ENCODE measurements around the gene CCDC85C. TPM values are rescaled to one million over a fixed set of nuclear protein-coding genes. Genes with fewer than 3 reads are reported as not detected.
A peak's percentile ranks its signal among the peaks of the same experiment; 100 is the strongest.

Gene CCDC85C
- total RNA-seq, 6 donors from 2014 or later = 5.2 to 31.0 (median 20.4) TPM

DNA sequence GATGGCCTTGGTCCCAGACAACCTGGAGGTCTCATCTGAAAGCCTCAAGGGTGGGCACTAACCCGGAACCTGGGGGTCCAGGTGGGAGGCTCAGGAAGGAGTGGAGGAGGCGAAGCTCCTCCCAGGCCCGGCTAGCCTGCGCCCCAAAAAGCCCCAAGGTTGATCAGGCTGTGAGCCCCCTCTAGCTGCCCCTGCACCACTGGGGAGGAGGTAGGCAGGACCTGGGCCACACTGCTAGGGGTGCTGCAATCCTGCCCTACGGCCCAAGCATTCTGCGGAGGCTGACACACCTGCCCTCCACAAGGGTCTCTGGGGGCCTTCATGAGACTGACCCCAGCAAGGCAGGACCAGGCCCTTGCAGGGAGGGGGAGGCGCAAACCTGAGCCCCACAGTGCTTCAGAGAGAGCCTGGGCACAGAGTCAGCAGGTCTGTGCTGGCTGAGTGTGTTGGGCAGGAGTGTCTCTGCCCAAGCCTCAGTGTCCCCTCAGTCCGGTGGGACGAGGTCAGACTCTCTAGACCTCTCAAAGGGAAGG is 51.9 kb downstream of the CCDC85C start:
- no peak for TF ChIP-seq POLR2AphosphoS5 (IDR thresholded peaks at IDR 0.05)
- TF ChIP-seq, protein P1, sequence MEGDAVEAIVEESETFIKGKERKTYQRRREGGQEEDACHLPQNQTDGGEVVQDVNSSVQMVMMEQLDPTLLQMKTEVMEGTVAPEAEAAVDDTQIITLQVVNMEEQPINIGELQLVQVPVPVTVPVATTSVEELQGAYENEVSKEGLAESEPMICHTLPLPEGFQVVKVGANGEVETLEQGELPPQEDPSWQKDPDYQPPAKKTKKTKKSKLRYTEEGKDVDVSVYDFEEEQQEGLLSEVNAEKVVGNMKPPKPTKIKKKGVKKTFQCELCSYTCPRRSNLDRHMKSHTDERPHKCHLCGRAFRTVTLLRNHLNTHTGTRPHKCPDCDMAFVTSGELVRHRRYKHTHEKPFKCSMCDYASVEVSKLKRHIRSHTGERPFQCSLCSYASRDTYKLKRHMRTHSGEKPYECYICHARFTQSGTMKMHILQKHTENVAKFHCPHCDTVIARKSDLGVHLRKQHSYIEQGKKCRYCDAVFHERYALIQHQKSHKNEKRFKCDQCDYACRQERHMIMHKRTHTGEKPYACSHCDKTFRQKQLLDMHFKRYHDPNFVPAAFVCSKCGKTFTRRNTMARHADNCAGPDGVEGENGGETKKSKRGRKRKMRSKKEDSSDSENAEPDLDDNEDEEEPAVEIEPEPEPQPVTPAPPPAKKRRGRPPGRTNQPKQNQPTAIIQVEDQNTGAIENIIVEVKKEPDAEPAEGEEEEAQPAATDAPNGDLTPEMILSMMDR (IDR thresholded peaks at IDR 0.05) = no peak
- TF ChIP-seq EP300 (IDR thresholded peaks at IDR 0.05) = no peak
- TF ChIP-seq POLR2A (IDR thresholded peaks at IDR 0.05) = no peak
- Histone ChIP-seq H3K27me3 (no peaks in the 10 kb centered on the region), H3K36me3 (no peaks in the 10 kb centered on the region), H3K9me3 (no peaks in the 10 kb centered on the region), H3K27ac (no peak overlapping the region), H3K4me1 (peaks cover 4 to 28% (median 8%) of the 10 kb centered on the region in 4 donors), H3K4me3 (no peak overlapping the region)
- DNase-seq (peak in 1 of 2 donors; percentile 66), ATAC-seq (ENCODE audit: low FRiP score in 2 of 2) (no peak)
- WGBS, 2 donors = 87 to 91% methylated on average over 4 to 9 of the region's 9 CpGs

DNA sequence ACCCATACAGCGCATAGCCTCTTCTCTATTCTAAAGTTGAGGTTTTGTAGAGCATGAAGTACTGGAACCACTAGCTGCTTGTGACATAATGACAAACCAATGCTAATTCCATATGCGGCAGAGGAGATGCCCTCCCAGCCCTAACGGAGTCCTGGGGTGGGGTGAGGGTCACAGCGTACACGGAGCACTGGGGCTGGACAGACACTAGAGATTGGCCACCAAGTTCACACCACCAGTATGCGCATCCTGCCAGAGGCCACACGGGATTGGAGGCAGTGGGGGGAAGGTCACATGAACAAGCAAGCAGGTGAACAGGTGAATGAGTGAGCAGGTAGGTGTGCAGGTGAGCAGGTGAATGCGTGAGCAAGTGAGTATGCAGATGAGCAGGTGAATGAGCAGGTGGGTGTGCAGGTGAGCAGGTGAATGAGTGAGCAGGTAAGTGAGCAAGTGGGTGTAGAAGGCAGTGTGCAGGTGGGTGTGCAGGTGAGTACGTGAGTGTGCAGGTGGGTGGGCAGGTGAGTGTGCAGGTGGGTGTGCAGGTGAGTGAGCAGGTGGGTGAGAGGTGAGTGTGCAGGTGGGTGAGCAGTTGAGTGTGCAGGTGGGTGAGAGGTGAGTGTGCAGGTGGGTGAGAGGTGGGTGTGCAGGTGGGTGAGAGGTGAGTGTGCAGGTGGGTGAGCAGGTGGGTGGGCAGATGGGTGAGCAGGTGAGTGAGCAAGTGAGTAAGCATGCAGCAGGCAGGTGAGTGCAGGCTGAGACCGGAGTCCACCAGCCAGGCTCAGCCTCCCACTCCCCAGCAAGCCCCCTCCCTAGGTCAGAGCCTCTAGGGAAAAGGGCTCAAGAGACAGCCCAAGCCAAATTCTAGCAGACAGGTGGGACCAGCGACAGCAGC is 52.7 kb downstream of the CCDC85C start:
- no peak overlapping the region for H3K27ac ChIP-seq
- TF ChIP-seq POLR2AphosphoS5 (IDR thresholded peaks at IDR 0.05) (no peak), POLR2A (IDR thresholded peaks at IDR 0.05) (no peak), EP300 (IDR thresholded peaks at IDR 0.05) (no peak)
- TF ChIP-seq, protein P1 (IDR thresholded peaks at IDR 0.05) = no peak
- no peaks in the 10 kb centered on the region for H3K36me3 ChIP-seq
- WGBS, 2 donors = 75 to 86% methylated on average over 11 of the region's 11 CpGs
- ATAC-seq (ENCODE audit: low FRiP score in 2 of 2) = no peak
- H3K27me3 ChIP-seq = no peaks in the 10 kb centered on the region
- peaks cover 4 to 28% (median 8%) of the 10 kb centered on the region in 4 donors for H3K4me1 ChIP-seq
- no peak overlapping the region for H3K4me3 ChIP-seq
- H3K9me3 ChIP-seq = no peaks in the 10 kb centered on the region
- no peak for DNase-seq

DNA sequence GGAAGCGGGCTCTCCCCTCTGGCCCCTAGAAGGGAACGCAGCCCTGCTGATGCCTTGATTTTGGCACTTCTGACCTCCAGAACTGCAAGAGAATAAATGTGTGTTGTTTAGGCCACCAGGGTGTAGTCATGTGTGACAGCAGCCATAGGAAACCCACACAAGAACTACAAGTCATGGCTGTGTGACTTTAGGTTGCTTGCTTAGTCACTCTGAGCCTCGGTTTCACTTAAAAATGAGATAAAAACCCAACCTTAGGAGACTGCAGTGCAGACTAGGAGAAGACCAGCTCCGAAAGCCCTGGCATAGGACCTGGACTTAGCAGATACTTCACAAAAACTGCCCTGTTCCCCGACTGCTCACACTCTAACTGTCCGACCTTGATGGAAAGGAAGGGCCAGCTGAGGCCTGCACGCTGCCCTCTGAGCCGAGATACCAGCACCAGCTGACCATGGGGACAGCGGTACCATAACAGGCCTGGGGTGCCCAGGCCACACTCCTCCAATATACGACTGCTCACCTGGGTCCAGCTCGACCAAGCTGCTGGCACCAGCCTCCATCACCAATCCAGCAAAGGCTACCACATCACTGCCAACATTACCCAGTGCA is 53.5 kb downstream of the CCDC85C start:
- no peak overlapping the region for H3K27ac ChIP-seq
- no peak for DNase-seq
- ATAC-seq (ENCODE audit: low FRiP score in 2 of 2) = no peak
- H3K27me3 ChIP-seq = no peaks in the 10 kb centered on the region
- no peaks in the 10 kb centered on the region for H3K9me3 ChIP-seq
- WGBS, 2 donors = 86 to 94% methylated on average over 2 to 11 of the region's 11 CpGs
- no peak overlapping the region for H3K4me3 ChIP-seq
- TF ChIP-seq, protein P1 (IDR thresholded peaks at IDR 0.05) = no peak
- TF ChIP-seq POLR2AphosphoS5 (IDR thresholded peaks at IDR 0.05) (no peak), EP300 (IDR thresholded peaks at IDR 0.05) (no peak), POLR2A (IDR thresholded peaks at IDR 0.05) (no peak)
- no peaks in the 10 kb centered on the region for H3K36me3 ChIP-seq
- H3K4me1 ChIP-seq = peaks cover 4 to 28% (median 8%) of the 10 kb centered on the region in 4 donors

DNA sequence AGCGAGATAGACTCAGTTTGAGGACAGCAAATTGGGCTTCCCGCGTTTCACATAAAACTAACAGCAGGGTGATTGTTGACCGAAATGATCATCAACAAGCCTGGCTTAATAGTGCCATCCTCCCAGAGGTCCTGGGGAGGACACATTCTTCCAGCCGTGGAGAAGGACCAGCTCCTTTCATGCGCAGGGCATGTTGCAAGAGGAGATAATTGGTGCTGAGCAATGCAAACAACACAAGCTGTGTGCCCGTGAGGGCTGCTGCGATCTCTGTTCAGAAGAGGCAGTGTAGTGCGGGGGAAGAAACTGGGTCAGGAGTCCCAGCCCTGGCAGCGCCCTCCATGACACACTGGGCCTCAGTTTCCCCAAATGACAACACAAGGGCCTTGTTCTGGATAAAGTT is 54.3 kb downstream of the CCDC85C start:
- Histone ChIP-seq H3K9me3 (no peaks in the 10 kb centered on the region), H3K27me3 (no peaks in the 10 kb centered on the region), H3K36me3 (no peaks in the 10 kb centered on the region), H3K4me3 (no peak overlapping the region), H3K27ac (no peak overlapping the region), H3K4me1 (peaks cover 4 to 20% (median 4%) of the 10 kb centered on the region in 4 donors)
- TF ChIP-seq EP300 (IDR thresholded peaks at IDR 0.05) = no peak
- no peak for DNase-seq
- ATAC-seq (ENCODE audit: low FRiP score in 2 of 2) = no peak
- WGBS, 2 donors = 73 to 85% methylated on average over 10 of the region's 10 CpGs

DNA sequence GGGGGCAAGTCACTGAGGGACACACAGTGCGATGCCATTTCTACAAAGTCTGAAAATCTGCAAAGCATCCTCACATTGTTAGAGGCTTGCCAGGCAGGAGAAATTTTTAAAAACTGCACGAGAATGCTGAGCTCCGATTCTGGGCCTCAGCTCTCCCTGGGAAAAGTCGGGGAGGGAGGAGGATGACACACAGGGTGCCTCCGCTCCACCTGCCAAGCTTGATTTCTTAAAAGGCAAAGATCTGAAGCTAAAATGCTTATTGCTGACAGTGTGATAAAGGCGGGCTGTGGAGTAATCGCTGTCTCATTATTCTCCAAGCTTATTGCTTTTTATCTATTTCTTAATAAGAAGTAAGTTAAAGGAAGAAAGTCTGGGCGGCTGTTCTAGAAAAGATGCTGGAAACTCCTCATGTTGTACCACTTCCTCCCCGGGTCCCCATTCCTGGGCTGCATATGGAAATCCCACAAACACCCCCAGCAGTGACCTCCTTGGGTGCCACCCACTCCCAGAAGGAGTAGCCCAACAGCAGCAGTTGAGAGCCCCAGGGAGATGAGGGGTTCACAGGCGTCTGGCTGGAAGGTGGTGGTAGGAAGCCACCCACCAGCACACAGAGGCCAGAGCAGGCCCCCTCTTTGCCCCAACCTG is 55.0 kb downstream of the CCDC85C start:
- no peak overlapping the region for H3K27ac ChIP-seq
- peaks cover 0 to 15% (median 0%) of the 10 kb centered on the region in 4 donors for H3K4me1 ChIP-seq
- 72 to 85% methylated on average over 9 to 10 of the region's 10 CpGs for WGBS, 2 donors
- H3K27me3 ChIP-seq = no peaks in the 10 kb centered on the region
- TF ChIP-seq POLR2AphosphoS5 (IDR thresholded peaks at IDR 0.05) (no peak), EP300 (IDR thresholded peaks at IDR 0.05) (no peak), POLR2A (IDR thresholded peaks at IDR 0.05) (no peak)
- TF ChIP-seq, protein P1 (IDR thresholded peaks at IDR 0.05) = no peak
- ATAC-seq (ENCODE audit: low FRiP score in 2 of 2) (no peak), DNase-seq (no peak)
- no peaks in the 10 kb centered on the region for H3K9me3 ChIP-seq
- H3K36me3 ChIP-seq = no peaks in the 10 kb centered on the region
- H3K4me3 ChIP-seq = no peak overlapping the region
